Adrenal gland (tissue), 5 donors: ENCODE results near the gene FBXL15.

ENCODE experiments used
- CTCF ChIP-seq, 6 experiments: fragments of 450-650 bp in 4 of 6; fragments of 200-600 bp in 2 of 6; sonication (generic) in 1 of 6; IDR thresholded peaks; 1 replicate in 5 of 6; 2 replicates in 1 of 6; pipeline versions ENCODE4 v1.5.1 to v1.8.0; 2016 to 2021; ENCODE audit warnings: antibody characterized with exemption in 6 of 6, mild to moderate bottlenecking in 2 of 6, moderate library complexity in 1 of 6
- POLR2A ChIP-seq, 2 donors: fragments of 450-650 bp; IDR thresholded peaks; one replicate each; pipeline ENCODE4 v1.6.1; 2017; ENCODE audit warnings: antibody characterized with exemption in 2 of 2, mild to moderate bottlenecking in 2 of 2, moderate library complexity in 1 of 2
- donor health status: DM: no; HTN: no; CAD: no.

- TF ChIP-seq POLR2A (IDR thresholded peaks at IDR 0.05), result peak in 1 of 2 donors; percentile 58
- no peak for TF ChIP-seq CTCF (IDR thresholded peaks at IDR 0.05)
Measured at GRCh38 chr10:102395400-102396316, 25.0 kb upstream of the FBXL15 start, which contains the start of gene NFKB2.
